ENCODE measurements around the gene ATXN2. TPM values are rescaled to one million over a fixed set of nuclear protein-coding genes. Genes with fewer than 3 reads are reported as not detected.

The ATXN2 gene
- polyA plus RNA-seq, 1 donor = 53.4 TPM

- DNase-seq = no peak
Measured at GRCh38 chr12:111450676-111451075, 148.4 kb downstream of the ATXN2 start.

GRCh38 chr12:111448846-111449790, 150.0 kb downstream of the ATXN2 start:
- no peak for DNase-seq

- DNase-seq = no peak
Measured at GRCh38 chr12:111448266-111448830, 150.8 kb downstream of the ATXN2 start.

DNA sequence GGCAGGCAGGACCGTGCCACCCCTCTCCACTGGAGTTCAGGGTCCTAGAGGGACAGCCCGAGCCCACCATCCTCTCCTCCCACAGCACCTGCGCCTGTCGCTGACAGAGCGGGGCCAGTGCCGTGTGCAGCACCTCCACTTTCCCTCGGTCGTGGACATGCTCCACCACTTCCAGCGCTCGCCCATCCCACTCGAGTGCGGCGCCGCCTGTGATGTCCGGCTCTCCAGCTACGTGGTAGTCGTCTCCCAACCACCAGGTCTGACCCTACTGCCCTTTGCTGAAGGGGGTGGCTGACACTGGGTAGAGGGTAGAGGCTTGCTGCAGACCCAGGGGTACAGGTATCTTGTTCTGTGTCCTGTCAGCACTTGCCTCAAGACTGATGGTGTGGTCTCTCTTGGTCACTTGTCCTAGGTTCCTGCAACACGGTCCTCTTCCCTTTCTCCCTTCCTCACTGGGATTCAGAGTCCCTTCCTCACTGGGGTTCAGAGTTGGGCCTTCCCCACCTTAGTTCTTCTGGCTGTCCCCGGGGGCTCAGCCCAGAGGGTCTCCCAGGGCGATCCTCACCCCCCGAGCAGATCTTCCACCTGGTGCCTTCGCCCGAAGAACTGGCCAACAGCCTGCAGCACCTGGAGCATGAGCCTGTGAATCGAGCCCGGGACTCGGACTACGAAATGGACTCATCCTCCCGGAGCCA, 151.4 kb downstream of the ATXN2 start:
- DNase-seq = no peak

- DNase-seq = no peak
Measured at GRCh38 chr12:111446631-111447570, 152.2 kb downstream of the ATXN2 start.

GRCh38 chr12:111445726-111446581, 153.2 kb downstream of the ATXN2 start:
- DNase-seq = no peak

- DNase-seq = no peak
Measured at GRCh38 chr12:111444925-111445725, 154.0 kb downstream of the ATXN2 start.

- DNase-seq = no peak
Measured at GRCh38 chr12:111444314-111444924, 154.7 kb downstream of the ATXN2 start.

DNA sequence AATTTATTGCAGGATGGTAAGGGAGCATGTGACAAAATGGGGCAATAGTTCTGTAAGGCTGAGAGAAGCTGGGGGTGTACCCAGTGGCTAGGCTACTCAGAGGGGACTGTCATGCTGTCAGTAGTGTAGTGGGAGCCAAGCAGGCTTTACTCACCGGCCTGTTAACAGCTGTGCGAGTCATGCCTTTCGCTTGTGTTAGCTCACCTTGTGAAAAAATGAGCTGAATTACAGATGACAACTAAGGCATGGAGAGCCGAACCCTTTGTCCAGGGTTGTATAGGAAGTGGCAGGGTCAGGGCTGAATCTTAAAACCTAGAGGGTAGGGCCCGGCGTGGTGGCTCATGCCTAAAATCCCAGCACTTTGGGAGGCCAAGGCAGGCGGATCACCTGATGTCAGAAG, 155.5 kb downstream of the ATXN2 start:
- no peak for DNase-seq

GRCh38 chr12:111443086-111443485, 156.0 kb downstream of the ATXN2 start:
- no peak for DNase-seq

GRCh38 chr12:111442301-111443045, 156.6 kb downstream of the ATXN2 start:
- DNase-seq = no peak

GRCh38 chr12:111441107-111441928, 157.8 kb downstream of the ATXN2 start:
- DNase-seq = no peak

- DNase-seq = no peak
Measured at GRCh38 chr12:111440631-111441030, 158.5 kb downstream of the ATXN2 start.

DNA sequence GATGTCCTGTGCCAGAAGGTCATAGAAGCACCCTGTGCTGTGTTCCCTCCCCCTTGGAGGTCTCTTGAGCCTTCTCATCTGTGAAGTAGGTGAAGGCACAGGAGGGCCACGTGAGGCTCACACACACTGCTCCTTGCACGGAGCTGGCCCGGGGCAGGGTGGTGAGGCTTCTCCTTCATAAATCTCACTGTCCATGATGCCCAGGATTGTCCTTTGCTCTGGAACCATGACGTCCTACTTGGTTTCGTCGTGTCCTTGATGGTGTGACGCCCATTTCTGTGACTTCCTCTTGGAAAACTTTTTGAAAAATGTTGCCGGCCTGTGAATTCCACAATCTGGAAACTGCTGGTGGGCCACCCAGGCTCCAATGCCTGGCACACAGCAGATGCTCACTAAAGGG, 159.0 kb downstream of the ATXN2 start:
- no peak for DNase-seq

GRCh38 chr12:111439657-111440151, 159.4 kb downstream of the ATXN2 start:
- no peak for DNase-seq

DNA sequence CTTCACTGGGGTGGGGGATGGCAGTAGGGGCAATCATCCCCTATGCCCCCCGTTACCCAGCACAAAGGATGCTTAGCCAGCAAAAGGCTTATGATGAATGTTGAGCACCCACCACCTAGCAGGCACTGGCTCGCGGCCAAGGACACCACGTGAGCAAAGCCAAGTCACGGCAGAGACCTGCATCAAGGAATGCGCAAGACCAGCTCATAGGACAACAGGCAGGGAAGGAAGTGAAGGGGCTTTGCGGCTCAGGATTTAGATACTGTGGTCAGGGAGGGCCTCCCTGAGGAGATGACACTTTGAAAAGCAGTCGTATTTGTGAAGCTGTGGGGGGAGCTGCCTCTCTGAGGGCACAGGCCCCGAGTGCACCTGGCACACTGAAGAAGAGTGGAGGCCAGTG, 160.6 kb downstream of the ATXN2 start:
- DNase-seq = no peak

GRCh38 chr12:111437816-111438454, 161.2 kb downstream of the ATXN2 start:
- no peak for DNase-seq

DNA sequence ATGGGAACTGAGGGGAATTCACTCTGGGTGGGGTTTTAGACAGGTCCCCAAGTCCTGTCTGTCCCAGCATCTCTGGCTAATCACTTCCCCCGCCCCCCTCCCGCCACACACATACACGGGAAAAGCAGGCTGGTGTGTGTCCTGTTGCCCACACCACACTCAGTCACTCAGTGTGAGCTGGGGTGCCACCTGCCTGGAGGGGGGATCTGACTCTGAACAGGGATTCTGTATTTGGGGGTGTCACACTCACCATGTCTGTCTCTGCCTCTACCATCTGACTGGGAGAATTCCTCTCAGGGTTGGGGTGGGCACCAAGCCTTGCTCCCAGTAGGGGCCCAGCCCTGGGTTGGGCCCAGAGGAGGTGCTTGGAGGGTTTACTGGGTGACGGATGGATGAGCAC, 162.3 kb downstream of the ATXN2 start:
- DNase-seq = no peak
